Hippocampal formation (tissue), 2 donors: ENCODE data around the gene TPD52L1.
"Not testable (repeated sequence)": the region's sequence is repeated elsewhere in the genome, so short reads cannot be mapped to it uniquely, and the experiment has no call there.

Experiments
- DNase-seq, 2 donors: peaks; one replicate each; lab custom pipeline; 2025; lab: John Stamatoyannopoulos, UW

TPD52L1 gene

GRCh38 chr6:125153391-125154117, at the start of gene TPD52L1:
TSS of gene TPD52L1 (plus strand) at chr6:125153773. CDS start at chr6:125153952, 179 bp downstream.
- DNase-seq = peak; percentile 56 to 78

- DNase-seq = peak; percentile 26 to 38
These were observed 49.1 kb upstream of the TPD52L1 start for GRCh38 chr6:125104425-125104824.

- no peak for DNase-seq
These were observed 46.5 kb upstream of the TPD52L1 start for GRCh38 chr6:125107048-125107447.

- no peak for DNase-seq
These were observed 45.7 kb upstream of the TPD52L1 start for GRCh38 chr6:125107896-125108295.

- DNase-seq = no peak
These were observed 43.5 kb upstream of the TPD52L1 start for GRCh38 chr6:125110056-125110455.

GRCh38 chr6:125111219-125111983, 42.2 kb upstream of the TPD52L1 start:
- no peak for DNase-seq

- no peak for DNase-seq
These were observed 40.6 kb upstream of the TPD52L1 start for GRCh38 chr6:125112934-125113333.

- DNase-seq = peak in 1 of 2 donors; percentile 42
These were observed 39.2 kb upstream of the TPD52L1 start for GRCh38 chr6:125114248-125114858.

GRCh38 chr6:125116170-125116569, 37.4 kb upstream of the TPD52L1 start:
- DNase-seq = no peak

- DNase-seq = no peak
These were observed 36.9 kb upstream of the TPD52L1 start for GRCh38 chr6:125116710-125117109.

- DNase-seq = no peak
These were observed 35.8 kb upstream of the TPD52L1 start for GRCh38 chr6:125117818-125118217.

- no peak for DNase-seq
These were observed 33.5 kb upstream of the TPD52L1 start for GRCh38 chr6:125120054-125120590.

GRCh38 chr6:125121894-125122293, 31.7 kb upstream of the TPD52L1 start:
- DNase-seq = no peak

GRCh38 chr6:125123051-125123450, 30.5 kb upstream of the TPD52L1 start:
- no peak for DNase-seq

GRCh38 chr6:125123468-125124048, 30.0 kb upstream of the TPD52L1 start:
- DNase-seq = no peak

GRCh38 chr6:125124049-125124669, 29.4 kb upstream of the TPD52L1 start:
- no peak for DNase-seq

GRCh38 chr6:125125856-125126255, 27.7 kb upstream of the TPD52L1 start:
- DNase-seq = not testable (repeated sequence)

GRCh38 chr6:125129354-125129753, 24.2 kb upstream of the TPD52L1 start:
- no peak for DNase-seq

GRCh38 chr6:125132058-125132457, 21.5 kb upstream of the TPD52L1 start:
- DNase-seq = no peak

- DNase-seq = no peak
These were observed 17.2 kb upstream of the TPD52L1 start for GRCh38 chr6:125136378-125136777.

- DNase-seq = no peak
These were observed 15.5 kb upstream of the TPD52L1 start for GRCh38 chr6:125138083-125138482.

GRCh38 chr6:125140808-125141207, 12.8 kb upstream of the TPD52L1 start:
- no peak for DNase-seq
